Measurements from ENCODE around the gene SHH.

DNA sequence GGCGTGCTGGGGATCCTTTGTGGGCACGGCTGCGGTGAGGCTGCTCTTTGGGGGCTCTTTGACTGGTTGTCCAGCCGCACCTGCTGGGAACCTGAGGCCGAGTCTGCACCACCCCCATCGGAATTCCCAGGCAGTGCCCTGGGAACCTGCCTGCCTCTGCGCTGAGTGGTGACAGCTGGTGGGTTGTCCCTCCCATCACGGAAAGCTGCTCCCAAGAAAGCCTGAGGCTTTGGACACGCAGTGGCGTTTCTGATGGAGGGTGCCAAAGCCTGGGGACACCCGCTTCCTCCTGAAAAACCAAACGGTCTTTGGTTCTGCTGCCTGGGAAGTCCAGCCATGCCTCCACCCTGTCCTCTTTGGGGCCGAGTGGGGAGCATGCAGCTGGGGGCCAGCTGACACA is 21.4 kb upstream of the SHH start:
- TF ChIP-seq CTCF (IDR thresholded peaks at IDR 0.05; ENCODE audit: insufficient read depth, low read length, poor library complexity, severe bottlenecking): no peak
- TF ChIP-seq EZH2phosphoT487 (conservative IDR thresholded peaks at IDR 0.05; ENCODE audit: low read length): no peak
